Stimulated activated CD8-positive, alpha-beta memory T cell treated with anti-CD3 and anti-CD28 coated beads, Interleukin-12 subunit alpha, Interleukin-12 subunit beta, amount 100 ng/mL, for 24 hours (primary cell): Measurements from ENCODE around the gene FKBP5.
"Not testable (repeated sequence)": the region's sequence is repeated elsewhere in the genome, so short reads cannot be mapped to it uniquely, and the experiment has no call there.

ENCODE experiments used
- DNase-seq: peaks from one replicate; pipeline ENCODE4 v3.0.0-alpha.2; 2020; ENCODE audit errors: extremely low read depth

Gene FKBP5

DNA sequence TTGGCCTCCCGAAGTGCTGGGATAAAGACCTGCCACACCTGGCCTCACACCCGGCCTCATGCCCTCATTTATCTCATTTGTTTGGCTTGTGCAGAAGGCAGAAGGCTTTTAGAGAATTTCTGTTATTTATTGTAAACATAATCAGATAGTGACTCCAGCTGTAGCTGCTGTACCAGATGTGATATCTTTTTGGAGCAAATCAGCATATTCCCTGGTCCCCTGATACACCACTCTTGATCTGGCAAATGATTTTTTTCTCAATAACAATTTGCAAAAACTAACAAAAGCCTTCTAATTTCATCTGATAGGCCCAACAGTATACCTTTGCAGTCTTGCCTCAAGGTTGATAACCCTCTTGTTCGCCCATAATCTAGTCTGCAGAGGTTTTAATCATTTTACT is 149.5 kb downstream of the FKBP5 start:
- no peak for DNase-seq

DNA sequence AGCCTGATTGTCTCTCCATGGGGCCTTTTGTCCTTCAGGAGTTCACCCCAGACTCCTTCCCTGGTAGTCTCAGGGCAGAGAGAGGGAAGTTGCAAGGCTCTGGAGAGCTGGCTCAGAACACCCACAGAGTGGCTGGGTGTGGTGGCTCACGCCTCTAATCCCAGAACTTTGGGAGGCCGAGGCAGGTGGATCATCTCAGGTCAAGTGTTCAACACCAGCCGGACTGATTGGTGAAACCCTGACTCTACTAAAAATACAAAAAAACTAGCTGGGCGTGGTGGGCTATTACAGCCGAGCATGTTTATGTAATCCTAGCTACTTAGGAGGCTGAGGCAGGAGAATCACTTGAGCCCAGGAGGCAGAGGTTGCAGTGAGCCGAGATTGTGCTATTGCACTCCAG is 152.9 kb downstream of the FKBP5 start:
- DNase-seq = not testable (repeated sequence)

DNA sequence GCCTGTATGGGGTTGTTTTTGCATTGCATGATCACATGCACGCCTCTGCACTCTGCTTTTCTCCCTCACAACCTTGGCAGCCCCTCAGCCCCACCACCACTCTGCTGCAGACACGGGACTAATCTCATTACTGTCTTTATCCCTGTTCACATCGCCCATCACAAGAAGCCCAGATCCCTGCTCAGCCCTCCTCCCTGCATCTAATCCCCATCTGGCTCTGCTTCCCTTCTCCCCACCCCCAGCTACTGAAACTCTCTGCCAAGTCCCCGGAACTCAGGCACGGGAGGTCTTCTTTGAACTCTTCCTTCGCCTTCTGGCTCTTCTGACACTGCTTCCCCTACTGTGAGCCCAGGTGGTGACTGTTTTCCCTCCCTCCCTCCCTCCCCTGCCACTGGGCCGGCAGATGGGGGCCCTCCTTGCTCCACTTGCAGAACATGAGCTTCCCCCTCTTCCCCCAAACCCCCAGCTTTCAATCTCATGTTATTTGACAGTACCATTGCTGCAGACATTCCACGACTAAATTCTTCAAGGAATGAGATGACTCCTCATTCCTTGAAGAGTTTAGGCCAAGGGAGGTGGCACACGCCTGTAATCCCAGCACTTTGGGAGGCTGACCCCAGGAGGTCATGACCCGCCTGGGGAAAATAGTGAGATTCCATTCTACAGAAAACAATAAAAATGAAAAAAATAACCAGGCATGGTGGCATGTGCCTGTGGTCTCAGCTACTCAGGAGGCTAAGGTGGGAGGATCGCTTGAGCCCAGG is 154.1 kb downstream of the FKBP5 start:
- no peak for DNase-seq

DNA sequence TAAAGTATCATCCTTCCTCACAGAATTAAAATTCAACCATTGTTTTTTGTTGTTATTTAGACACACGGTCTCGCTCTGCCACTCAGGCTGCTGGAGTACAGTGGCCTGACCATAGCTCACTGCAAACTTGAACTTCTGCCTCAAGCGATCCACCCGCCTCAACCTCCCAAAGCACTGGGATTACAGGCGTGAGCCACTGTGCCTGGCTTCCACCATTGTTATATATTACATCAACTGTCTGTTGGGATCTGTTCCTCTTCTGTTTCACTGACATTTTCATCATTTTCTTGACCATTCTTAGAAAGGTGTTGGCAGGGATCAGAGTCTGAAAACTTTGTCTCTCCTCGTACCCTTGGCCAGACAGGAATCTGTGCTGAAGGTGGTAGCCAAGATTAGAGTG is 154.7 kb downstream of the FKBP5 start:
- no peak for DNase-seq

DNA sequence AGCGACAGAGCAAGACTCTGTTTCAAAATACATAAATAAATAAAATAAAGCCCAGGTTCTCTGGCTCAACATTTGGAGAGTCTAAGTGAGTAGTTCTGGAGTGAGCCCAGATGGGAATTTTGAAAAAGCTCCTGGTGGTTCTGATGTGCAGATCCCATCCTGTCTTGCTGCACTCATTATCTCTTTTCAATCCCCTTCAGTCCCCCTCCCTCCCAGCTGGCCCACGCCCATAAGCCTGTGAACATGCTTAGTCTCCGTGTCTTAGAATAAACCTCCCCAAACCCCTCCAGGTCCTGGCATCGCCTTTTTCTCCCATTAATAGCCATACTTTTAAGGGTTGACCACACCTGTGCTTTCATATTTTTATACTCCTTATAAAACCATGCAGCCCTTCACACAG is 156.6 kb downstream of the FKBP5 start:
- no peak for DNase-seq

DNA sequence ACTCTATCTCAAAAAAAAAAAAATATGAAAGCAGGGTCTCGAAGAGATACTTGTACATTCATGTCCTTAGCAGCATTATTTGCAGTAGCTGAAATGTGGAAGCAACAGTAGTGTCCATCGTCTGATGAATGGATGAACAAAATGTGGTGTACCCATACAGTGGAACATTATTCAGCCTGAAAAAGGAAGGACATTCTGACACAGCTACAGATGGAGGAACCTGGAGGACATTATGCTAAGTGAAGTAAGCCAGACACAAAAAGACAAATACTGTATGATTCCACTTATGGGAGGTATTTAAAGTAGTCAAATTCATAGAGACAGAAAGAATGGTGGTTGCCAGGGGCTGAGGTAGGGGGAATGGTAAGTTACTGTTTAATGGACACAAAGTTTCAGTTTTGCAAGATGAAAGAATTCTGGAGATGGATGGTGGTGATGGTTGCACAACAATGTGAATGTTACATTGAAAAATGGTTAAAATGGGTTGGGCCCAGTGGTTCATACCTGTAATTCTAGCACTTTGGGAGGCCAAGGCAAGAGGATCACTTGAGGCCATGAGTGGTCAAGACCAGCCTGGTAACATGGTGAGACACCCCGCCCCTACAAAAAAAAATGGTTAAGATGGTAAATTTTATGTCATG is 164.2 kb downstream of the FKBP5 start:
- no peak for DNase-seq
